Fibroblast of lung (primary cell): ENCODE data around the gene PPP1R9B. TPM values are rescaled to one million over a fixed set of nuclear protein-coding genes. Genes with fewer than 3 reads are reported as not detected.

Source experiments
- DNase-seq, 2 donors: peaks; one replicate each; pipeline versions ENCODE4 v3.0.0 to v3.0.0-alpha.2; 2010; ENCODE audit warnings: low read depth in 2 of 2
- H2AFZ ChIP-seq: 2 replicates; pipeline ENCODE4 v1.5.1; 2012; ENCODE audit warnings: low read length, control low read depth, inconsistent platforms
- H3K27ac ChIP-seq: 2 replicates; pipeline ENCODE4 v1.5.1; 2011; ENCODE audit warnings: low read length, control low read depth; ENCODE audit not compliant: insufficient read depth
- H3K27me3 ChIP-seq: 2 replicates; pipeline ENCODE4 v1.5.1; 2011; ENCODE audit warnings: mild to moderate bottlenecking, low read length; ENCODE audit not compliant: control insufficient read depth, insufficient read depth
- H3K36me3 ChIP-seq: 2 replicates; pipeline ENCODE4 v1.5.1; 2011; ENCODE audit warnings: low read length; ENCODE audit not compliant: control insufficient read depth, insufficient read depth
- H3K4me1 ChIP-seq: 2 replicates; pipeline ENCODE4 v1.5.1; 2011; ENCODE audit warnings: low read length; ENCODE audit not compliant: control insufficient read depth, insufficient read depth; ENCODE audit errors: extremely low read depth
- H3K4me2 ChIP-seq: 2 replicates; pipeline ENCODE4 v1.5.1; 2011; ENCODE audit warnings: low read length, control low read depth; ENCODE audit not compliant: insufficient read depth; ENCODE audit errors: extremely low read depth
- H3K4me3 ChIP-seq, 4 experiments: fragments of 200-600 bp in 1 of 4; sonication (generic) in 1 of 4; replicated peaks in 1 of 4; 2 replicates each; pipeline ENCODE4 v1.5.1; 2011 to 2016; ENCODE audit warnings: low read length in 4 of 4, low read depth in 3 of 4, mild to moderate bottlenecking in 3 of 4, control low read depth in 2 of 4, inconsistent platforms in 1 of 4, mixed read lengths in 1 of 4; ENCODE audit not compliant: insufficient read depth in 1 of 4; ENCODE audit errors: control extremely low read depth in 1 of 4
- H3K79me2 ChIP-seq: 2 replicates; pipeline ENCODE4 v1.5.1; 2012; ENCODE audit warnings: mild to moderate bottlenecking, low read length, inconsistent platforms; ENCODE audit not compliant: control insufficient read depth, insufficient read depth
- H3K9ac ChIP-seq: 2 replicates; pipeline ENCODE4 v1.5.1; 2011; ENCODE audit warnings: mild to moderate bottlenecking, low read length, control low read depth; ENCODE audit not compliant: insufficient read depth
- H3K9me3 ChIP-seq: 2 replicates; pipeline ENCODE4 v1.5.1; 2012; ENCODE audit warnings: low read depth, low read length; ENCODE audit not compliant: control insufficient read depth, insufficient read depth
- H4K20me1 ChIP-seq: 2 replicates; pipeline ENCODE4 v1.5.1; 2011; ENCODE audit warnings: low read length; ENCODE audit not compliant: control insufficient read depth, insufficient read depth; ENCODE audit errors: extremely low read depth
- CTCF ChIP-seq, 2 donors: IDR thresholded peaks in 1 of 2; conservative IDR thresholded peaks in 1 of 2; 1 replicate in 1 of 2; 2 replicates in 1 of 2; pipeline ENCODE4 v1.5.1; 2011 to 2012; ENCODE audit warnings: low read length in 2 of 2, control low read depth in 1 of 2, inconsistent platforms in 1 of 2, low read depth in 1 of 2, mild to moderate bottlenecking in 1 of 2
- EZH2 ChIP-seq: IDR thresholded peaks from 2 replicates; pipeline ENCODE4 v1.5.1; 2012; ENCODE audit warnings: low read length, control low read depth, mild to moderate bottlenecking; ENCODE audit errors: missing control alignments
- polyA plus RNA-seq, 2 donors: library from polyadenylated mRNA; depleted of rRNA in 1 of 2; stranded (reverse) in 1 of 2; unstranded in 1 of 2; fragments of >200 nt; gene quantifications; 2 replicates each; pipeline ENCODE4 v1.2.1, GENCODE V29; 2011 to 2012; ENCODE audit warnings: missing spikeins in 1 of 2
- total RNA-seq: library from RNA; depleted of rRNA; stranded (reverse); fragments of >200 nt; gene quantifications from 2 replicates; pipeline ENCODE4 v1.2.1, GENCODE V29; 2014

PPP1R9B gene
- total and polyA plus RNA-seq, 2 donors (not counting 1 experiment from before 2014, with no cell fraction given), result 22.1 to 41.5 TPM

GRCh38 chr17:50153650-50154575 is 3.4 kb upstream of the PPP1R9B start:
- H3K36me3 ChIP-seq, result no peaks in the 10 kb centered on the region
- no peak overlapping the region for H2AFZ ChIP-seq
- H3K79me2 ChIP-seq, result peaks cover 18% of the 10 kb centered on the region
- H3K4me3 ChIP-seq, result no peak overlapping the region
- DNase-seq, result no peak
- no peak overlapping the region for H3K4me2 ChIP-seq
- H3K4me1 ChIP-seq, result peaks cover 12% of the 10 kb centered on the region
- no peaks in the 10 kb centered on the region for H4K20me1 ChIP-seq
- no peaks in the 10 kb centered on the region for H3K9me3 ChIP-seq
- H3K9ac ChIP-seq, result no peak overlapping the region
- no peak overlapping the region for H3K27ac ChIP-seq
- TF ChIP-seq EZH2 (no peak), CTCF (conservative IDR thresholded peaks at IDR 0.05 in 1 of 2, IDR thresholded peaks at IDR 0.05 in 1 of 2; ENCODE audit: low read depth in 1 of 2, low read length in 2 of 2) (no peak)
- no peaks in the 10 kb centered on the region for H3K27me3 ChIP-seq

- Histone ChIP-seq H3K4me1 (peaks cover 12% of the 10 kb centered on the region), H3K27me3 (no peaks in the 10 kb centered on the region), H2AFZ (no peak overlapping the region), H3K79me2 (peaks cover 29% of the 10 kb centered on the region), H4K20me1 (no peaks in the 10 kb centered on the region), H3K36me3 (no peaks in the 10 kb centered on the region), H3K9me3 (no peaks in the 10 kb centered on the region), H3K9ac (no peak overlapping the region), H3K27ac (no peak overlapping the region), H3K4me2 (no peak overlapping the region), H3K4me3 (peak overlapping the region in 2 of 4 experiments; percentile 84 to 85)
- TF ChIP-seq CTCF (conservative IDR thresholded peaks at IDR 0.05 in 1 of 2, IDR thresholded peaks at IDR 0.05 in 1 of 2; ENCODE audit: low read depth in 1 of 2, low read length in 2 of 2) (no peak), EZH2 (no peak)
- DNase-seq, result no peak
Measured at GRCh38 chr17:50152736-50153135, 2.3 kb upstream of the PPP1R9B start.

GRCh38 chr17:50151937-50152547 is 1.6 kb upstream of the PPP1R9B start:
- H3K27ac ChIP-seq, result peak overlapping the region; percentile 83
- H3K4me1 ChIP-seq, result peaks cover 13% of the 10 kb centered on the region
- no peaks in the 10 kb centered on the region for H3K27me3 ChIP-seq
- H4K20me1 ChIP-seq, result no peaks in the 10 kb centered on the region
- H3K9ac ChIP-seq, result no peak overlapping the region
- H2AFZ ChIP-seq, result no peak overlapping the region
- peak overlapping the region; percentile 21 to 85 (median 65) for H3K4me3 ChIP-seq
- peaks cover 36% of the 10 kb centered on the region for H3K79me2 ChIP-seq
- TF ChIP-seq EZH2, result no peak
- TF ChIP-seq CTCF (conservative IDR thresholded peaks at IDR 0.05 in 1 of 2, IDR thresholded peaks at IDR 0.05 in 1 of 2; ENCODE audit: low read depth in 1 of 2, low read length in 2 of 2), result no peak
- H3K9me3 ChIP-seq, result no peaks in the 10 kb centered on the region
- H3K4me2 ChIP-seq, result peak overlapping the region; percentile 97
- DNase-seq, result peak; percentile 88 to 90
- no peaks in the 10 kb centered on the region for H3K36me3 ChIP-seq
